Left ventricle myocardium inferior (tissue), 1 donor: Measurements from ENCODE around the gene ZNF512B. TPM values are rescaled to one million over a fixed set of nuclear protein-coding genes. Genes with fewer than 3 reads are reported as not detected.
A peak's percentile ranks its signal among the peaks of the same experiment; 100 is the strongest.

Experiments used
- DNase-seq: peaks from one replicate; pipeline ENCODE4 v3.0.0-alpha.2; 2020
- H3K27ac ChIP-seq: fragments of 200-600 bp; replicated peaks from 2 replicates; pipeline ENCODE4 v1.8.0; 2021
- H3K27me3 ChIP-seq: fragments of 200-600 bp; 2 replicates; pipeline ENCODE4 v1.8.0; 2021; ENCODE audit warnings: low read depth
- H3K36me3 ChIP-seq: fragments of 200-600 bp; 2 replicates; pipeline ENCODE4 v1.8.0; 2021
- H3K4me1 ChIP-seq: fragments of 200-600 bp; 2 replicates; pipeline ENCODE4 v1.8.0; 2021
- H3K4me3 ChIP-seq: fragments of 200-600 bp; 2 replicates; pipeline ENCODE4 v1.8.0; 2021; ENCODE audit warnings: mild to moderate bottlenecking, moderate library complexity
- H3K9me3 ChIP-seq: fragments of 200-600 bp; replicated peaks from 2 replicates; pipeline ENCODE4 v1.8.0; 2021
- CTCF ChIP-seq: fragments of 200-600 bp; IDR thresholded peaks from 2 replicates; pipeline ENCODE4 v1.8.0; 2021; ENCODE audit warnings: antibody characterized with exemption, mild to moderate bottlenecking, borderline replicate concordance
- intact Hi-C: fragments of 100-400 bp; cut with micrococcal nuclease; formaldehyde crosslinking; loops from one replicate; pipeline ENCODE4 v1.11.0; 2022
- total RNA-seq: library from RNA; stranded (reverse); fragmentation: NEBNext Ultra II Directional; extraction: Animal tissue kit (Norgen Biotek cat#: 25700); gene quantifications from one replicate; pipeline ENCODE4 v1.2.1, GENCODE V29; 2021
- donor health status: DM: no; HTN: yes; CAD: no; lungs with severe emphysema.

Gene ZNF512B
- total RNA-seq, 1 donor from 2014 or later = 12.6 TPM

GRCh38 chr20:63958471-63958870 lies 11.3 kb downstream of the ZNF512B start:
- DNase-seq = no peak
- H3K27ac ChIP-seq = no peak overlapping the region
- no peak overlapping the region for H3K4me3 ChIP-seq
- no peaks in the 10 kb centered on the region for H3K9me3 ChIP-seq
- intact Hi-C loops = no loop called here
- peaks cover 43% of the 10 kb centered on the region for H3K4me1 ChIP-seq
- H3K27me3 ChIP-seq = no peaks in the 10 kb centered on the region
- no peak for TF ChIP-seq CTCF
- H3K36me3 ChIP-seq = peaks cover 35% of the 10 kb centered on the region

GRCh38 chr20:63957690-63958441 lies 11.9 kb downstream of the ZNF512B start:
- H3K36me3 ChIP-seq = peaks cover 29% of the 10 kb centered on the region
- peak overlapping the region; percentile 61 for H3K27ac ChIP-seq
- H3K4me1 ChIP-seq = peaks cover 49% of the 10 kb centered on the region
- no peaks in the 10 kb centered on the region for H3K27me3 ChIP-seq
- no peak for DNase-seq
- intact Hi-C loops = no loop called here
- H3K9me3 ChIP-seq = no peaks in the 10 kb centered on the region
- H3K4me3 ChIP-seq = peak overlapping the region; percentile 93
- TF ChIP-seq CTCF = no peak

- H3K36me3 ChIP-seq = peaks cover 26% of the 10 kb centered on the region
- H3K27ac ChIP-seq = peak overlapping the region; percentile 61
- intact Hi-C loops = no loop called here
- peak overlapping the region; percentile 93 for H3K4me3 ChIP-seq
- no peak for TF ChIP-seq CTCF
- peak; percentile 65 for DNase-seq
- peaks cover 56% of the 10 kb centered on the region for H3K4me1 ChIP-seq
- H3K27me3 ChIP-seq = no peaks in the 10 kb centered on the region
- H3K9me3 ChIP-seq = no peaks in the 10 kb centered on the region
Observed at GRCh38 chr20:63957004-63957689, 12.6 kb downstream of the ZNF512B start.

- TF ChIP-seq CTCF = no peak
- Histone ChIP-seq H3K36me3 (peaks cover 21% of the 10 kb centered on the region), H3K4me1 (peaks cover 61% of the 10 kb centered on the region), H3K27ac (peak overlapping the region; percentile 61), H3K9me3 (no peaks in the 10 kb centered on the region), H3K4me3 (peak overlapping the region; percentile 93), H3K27me3 (no peaks in the 10 kb centered on the region)
- DNase-seq = no peak
- intact Hi-C loops = no loop called here
Observed at GRCh38 chr20:63956664-63957003, 13.1 kb downstream of the ZNF512B start.

- peak; percentile 30 for TF ChIP-seq CTCF
- intact Hi-C loops = no loop called here
- DNase-seq = peak; percentile 92
- Histone ChIP-seq H3K27me3 (no peaks in the 10 kb centered on the region), H3K4me1 (peaks cover 67% of the 10 kb centered on the region), H3K9me3 (no peaks in the 10 kb centered on the region), H3K36me3 (peaks cover 16% of the 10 kb centered on the region), H3K4me3 (peak within 1 kb of the TSS; percentile 93), H3K27ac (peak within 1 kb of the TSS; percentile 98)
Observed at GRCh38 chr20:63955827-63956663, 13.7 kb downstream of the ZNF512B start, which contains the start of gene UCKL1. Gene UCKL1, minus strand, starts transcription at chr20:63956416. Its CDS starts 44 bp downstream, at chr20:63956372.
